ENCODE results near the gene TMA7B.
"Not testable (repeated sequence)": the region's sequence is repeated elsewhere in the genome, so short reads cannot be mapped to it uniquely, and the experiment has no call there.

Gene TMA7B

DNA sequence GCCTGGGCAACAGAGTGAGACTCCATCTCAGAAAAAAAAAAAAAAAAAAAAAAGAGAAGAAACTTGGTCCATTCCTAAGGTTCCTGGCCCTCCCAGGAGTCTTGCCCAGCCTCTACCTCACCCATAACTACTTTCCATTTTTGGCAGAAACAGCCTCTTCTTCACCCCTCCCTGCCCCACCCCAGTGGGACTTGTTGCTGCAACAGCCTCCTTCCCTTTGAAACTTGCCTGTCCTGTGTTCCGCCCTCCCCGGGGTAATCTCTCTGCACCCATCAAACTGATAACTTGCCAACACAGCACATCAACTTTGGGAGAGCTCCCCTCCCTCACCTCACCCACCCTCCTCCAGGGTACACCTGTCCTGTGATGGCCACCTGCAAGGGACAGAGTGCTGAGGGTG, 24.5 kb downstream of the TMA7B start:
- DNase-seq (ENCODE audit: low read depth), result no peak

DNA sequence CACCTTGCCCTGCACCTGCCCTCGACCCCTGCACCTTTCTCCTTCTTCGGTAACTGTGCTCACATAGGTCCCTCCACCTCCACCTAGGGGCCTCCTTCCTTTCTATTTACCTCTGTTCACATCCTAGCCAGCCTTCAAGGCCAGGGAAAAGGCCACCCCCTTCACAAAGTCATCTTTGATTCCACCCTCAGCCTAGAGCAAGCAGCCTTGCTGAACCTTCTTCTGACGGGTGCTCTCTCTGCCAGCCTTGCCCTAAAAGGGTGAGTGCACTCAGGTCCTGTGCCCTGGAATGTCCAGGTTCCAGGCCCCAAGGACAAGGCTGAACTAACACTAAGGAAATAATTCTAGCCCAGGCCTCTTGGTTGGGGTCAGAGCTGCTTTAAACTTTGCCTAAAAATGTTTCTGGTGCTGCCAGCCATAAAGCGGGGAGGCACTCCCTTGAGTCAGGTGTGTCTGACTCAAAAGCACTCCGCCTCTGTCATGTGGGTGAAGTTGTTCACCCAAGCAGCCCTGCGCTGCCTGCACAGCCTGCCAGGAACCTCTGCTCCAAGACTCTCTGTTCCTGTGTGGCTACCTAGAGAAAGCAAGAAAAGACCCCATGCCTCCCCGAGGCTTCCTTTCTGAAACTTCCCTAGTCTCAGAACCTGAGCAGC, 25.3 kb downstream of the TMA7B start:
- no peak for DNase-seq (ENCODE audit: low read depth)

DNA sequence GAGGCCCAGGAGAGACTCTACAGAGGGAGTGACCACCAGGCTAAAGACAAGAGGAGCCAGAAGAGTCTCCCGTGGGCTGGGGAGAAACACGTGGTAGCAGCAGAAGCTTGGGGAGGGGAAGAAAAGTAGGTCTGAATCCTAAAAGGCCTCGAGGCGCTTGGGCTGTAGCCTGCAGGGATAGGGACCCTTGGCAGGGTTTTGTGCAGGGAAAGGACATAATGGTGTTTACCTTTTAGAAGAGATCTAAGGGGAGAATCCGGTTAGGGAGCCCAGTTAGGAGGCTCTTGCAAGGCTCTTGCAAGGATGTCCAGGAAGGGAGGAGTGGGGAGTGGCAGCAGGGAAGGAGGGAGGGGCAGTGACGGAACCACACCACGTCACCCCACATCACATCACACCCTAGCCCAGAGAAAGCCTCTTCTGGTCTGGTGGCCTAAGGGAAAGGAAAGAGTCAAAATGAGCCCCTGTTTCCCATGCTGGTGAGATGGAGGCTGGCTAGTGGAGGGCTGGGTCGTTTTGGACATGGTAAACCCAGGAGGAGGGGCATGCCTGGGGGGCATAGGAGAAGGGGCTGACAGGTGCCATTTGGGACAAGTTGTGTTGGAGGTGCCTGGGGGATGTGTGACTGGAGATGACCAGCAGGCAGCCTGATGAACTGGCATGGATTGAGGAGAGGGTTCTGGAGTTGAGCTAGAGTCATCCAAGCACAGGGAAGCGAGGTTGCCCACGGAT, 28.4 kb downstream of the TMA7B start:
- DNase-seq (ENCODE audit: low read depth), result no peak

- DNase-seq (ENCODE audit: low read depth), result no peak
These were observed 29.4 kb downstream of the TMA7B start for GRCh38 chr22:39989633-39990032.

- DNase-seq (ENCODE audit: low read depth), result no peak
These were observed 30.5 kb downstream of the TMA7B start for GRCh38 chr22:39990686-39991085.

- no peak for DNase-seq (ENCODE audit: low read depth)
These were observed 31.1 kb downstream of the TMA7B start for GRCh38 chr22:39991159-39991860.

- DNase-seq (ENCODE audit: low read depth), result no peak
These were observed 32.1 kb downstream of the TMA7B start for GRCh38 chr22:39992088-39992826.

- DNase-seq (ENCODE audit: low read depth), result not testable (repeated sequence)
These were observed 32.7 kb downstream of the TMA7B start for GRCh38 chr22:39992894-39993293.

GRCh38 chr22:39994041-39994565, 33.9 kb downstream of the TMA7B start:
- DNase-seq (ENCODE audit: low read depth), result peak; percentile 22

- no peak for DNase-seq (ENCODE audit: low read depth)
These were observed 34.6 kb downstream of the TMA7B start, which contains the start of gene FAM83F for GRCh38 chr22:39994566-39995392. Gene FAM83F, plus strand, starts transcription at chr22:39994954. Its CDS starts 89 bp downstream, at chr22:39995043.

- no peak for DNase-seq (ENCODE audit: low read depth)
These were observed 35.4 kb downstream of the TMA7B start for GRCh38 chr22:39995393-39996252.

DNA sequence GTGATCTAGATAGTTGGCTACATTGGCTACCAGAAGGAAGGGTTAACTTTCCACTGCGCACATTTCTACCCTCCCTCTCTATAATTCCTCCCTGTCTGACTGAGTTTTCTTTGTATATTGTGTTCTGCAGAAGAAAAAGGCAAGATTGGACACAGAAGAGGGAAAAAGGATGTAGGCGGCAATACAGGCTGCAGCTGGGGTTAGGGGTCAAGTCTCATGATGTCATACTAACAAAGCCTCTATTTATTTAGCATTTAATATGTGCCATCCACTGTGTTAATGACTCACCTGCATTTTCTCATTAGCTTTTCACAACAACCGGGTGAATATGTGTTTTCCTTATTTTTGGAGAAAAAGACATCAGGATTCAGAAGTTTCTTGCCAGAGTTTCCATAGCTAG, 36.5 kb downstream of the TMA7B start:
- DNase-seq (ENCODE audit: low read depth), result no peak

GRCh38 chr22:39997421-39997820, 37.2 kb downstream of the TMA7B start:
- DNase-seq (ENCODE audit: low read depth), result no peak

- DNase-seq (ENCODE audit: low read depth), result no peak
These were observed 37.9 kb downstream of the TMA7B start for GRCh38 chr22:39997939-39998726.

GRCh38 chr22:39999144-39999757, 39.1 kb downstream of the TMA7B start:
- DNase-seq (ENCODE audit: low read depth), result no peak

DNA sequence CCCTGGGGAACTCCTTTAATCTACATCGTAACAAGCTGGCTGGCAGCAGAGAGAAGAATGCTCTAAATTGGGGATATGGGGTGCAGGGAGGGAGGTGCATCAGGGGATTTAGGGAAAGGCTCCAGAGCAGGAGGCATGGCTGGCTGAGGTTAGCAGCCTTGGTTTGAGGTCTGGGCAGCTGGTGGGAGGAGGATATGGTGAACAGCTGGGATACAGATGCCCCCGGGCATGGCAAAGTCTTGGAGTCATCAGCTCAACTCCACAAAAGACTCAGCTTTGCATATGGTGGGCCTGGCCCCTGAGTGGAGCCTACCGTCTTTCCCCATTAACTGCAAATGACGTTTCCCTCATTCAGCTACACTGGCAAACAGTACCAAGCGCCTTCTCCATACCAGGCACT, 40.0 kb downstream of the TMA7B start:
- no peak for DNase-seq (ENCODE audit: low read depth)

DNA sequence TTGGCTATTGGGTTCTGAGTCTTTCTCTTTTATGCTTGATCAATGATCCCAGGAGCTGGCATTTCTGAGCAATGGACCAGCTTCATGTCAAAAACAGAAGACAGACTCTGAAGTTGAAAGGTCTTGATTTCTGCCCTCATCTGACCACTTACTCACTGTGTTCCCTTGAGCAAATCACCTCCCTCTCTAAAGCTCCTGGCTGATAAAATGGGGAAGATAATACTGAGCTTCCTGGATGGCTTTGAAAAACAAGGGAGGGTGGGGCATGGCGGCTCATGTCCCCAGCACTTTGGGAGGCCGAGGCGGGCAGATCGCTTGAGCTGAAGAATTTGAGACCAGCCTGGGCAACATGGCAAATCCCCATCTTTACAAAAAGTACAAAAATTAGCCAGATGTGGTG, 40.9 kb downstream of the TMA7B start:
- DNase-seq (ENCODE audit: low read depth), result no peak

DNA sequence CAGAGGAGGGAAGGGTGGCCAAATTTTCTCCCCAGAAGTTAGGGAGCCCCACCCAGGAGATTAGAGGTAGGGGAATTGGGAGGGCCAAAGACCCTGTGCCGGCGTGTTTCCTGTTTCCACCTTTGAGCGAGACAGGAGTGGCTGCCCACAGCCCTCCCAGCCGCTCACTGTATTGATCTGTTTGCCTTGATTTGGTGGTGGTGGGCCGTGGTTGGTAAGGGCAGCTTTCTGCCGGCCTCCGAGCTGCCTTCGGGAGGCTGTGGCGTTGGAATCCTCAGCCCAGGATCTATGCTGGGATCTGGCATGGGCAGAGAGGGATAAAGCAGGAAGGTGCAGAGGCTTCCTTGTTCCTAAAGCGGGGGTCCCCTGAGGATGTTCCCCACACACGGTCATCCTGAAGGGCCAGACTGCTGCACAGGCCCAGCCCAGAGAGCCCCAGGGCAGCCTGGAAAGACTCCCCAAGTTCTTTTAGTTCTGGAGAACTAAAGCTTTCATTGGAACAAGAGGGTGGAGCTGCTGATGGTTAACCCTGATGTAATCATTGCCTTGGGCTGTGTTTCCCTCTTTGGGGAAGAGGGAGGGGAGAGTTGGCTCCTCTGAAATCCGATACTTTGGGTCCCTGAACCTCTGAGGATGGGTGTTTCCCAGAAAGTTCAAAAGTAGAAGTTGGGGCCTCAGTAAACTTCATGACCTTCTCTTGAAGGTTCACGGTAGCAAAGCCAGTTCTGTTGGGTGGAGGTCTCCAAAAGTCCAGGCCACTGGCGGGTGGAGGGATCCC, 41.8 kb downstream of the TMA7B start:
- DNase-seq (ENCODE audit: low read depth), result no peak

All from activated gamma-delta T cell treated with anti-CD3 and anti-CD28 coated beads, Interleukin-2, amount 50 U/mL, for 16 hours (primary cell).